Ramos (cell line): ENCODE results near the gene CHRND.

Source experiments
- in situ Hi-C: fragments of 300-500 bp; cut with MboI; formaldehyde crosslinking; loops from one replicate; pipeline ENCODE4 v1.14.3; 2022; ENCODE audit warnings: low sequenced_read_pairs; ENCODE audit not compliant: unreplicated experiment

Gene CHRND

GRCh38 chr2:232487385-232488096 lies 38.4 kb upstream of the CHRND start, which contains the start of gene ECEL1:
ECEL1 (minus strand) TSS chr2:232487834; CDS start chr2:232486653, 1,181 bp downstream.
- in situ Hi-C loops = no loop called here

GRCh38 chr2:232488097-232488711 lies 37.8 kb upstream of the CHRND start:
- in situ Hi-C loops = no loop called here

- in situ Hi-C loops = no loop called here
Observed at GRCh38 chr2:232488721-232489300, 37.1 kb upstream of the CHRND start.

GRCh38 chr2:232489516-232490220 lies 36.3 kb upstream of the CHRND start:
- in situ Hi-C loops = no loop called here

- in situ Hi-C loops = no loop called here
Observed at GRCh38 chr2:232490221-232491138, 35.5 kb upstream of the CHRND start.

- in situ Hi-C loops = no loop called here
Observed at GRCh38 chr2:232491139-232491780, 34.7 kb upstream of the CHRND start.

- in situ Hi-C loops = no loop called here
Observed at GRCh38 chr2:232492236-232492848, 33.6 kb upstream of the CHRND start.

- in situ Hi-C loops = no loop called here
Observed at GRCh38 chr2:232492963-232493700, 32.8 kb upstream of the CHRND start.

- in situ Hi-C loops = no loop called here
Observed at GRCh38 chr2:232493701-232494474, 32.1 kb upstream of the CHRND start.

- in situ Hi-C loops = no loop called here
Observed at GRCh38 chr2:232494542-232494941, 31.4 kb upstream of the CHRND start.

GRCh38 chr2:232495292-232495691 lies 30.7 kb upstream of the CHRND start:
- in situ Hi-C loops = no loop called here

GRCh38 chr2:232496501-232497270 lies 29.3 kb upstream of the CHRND start:
- in situ Hi-C loops = no loop called here

GRCh38 chr2:232497348-232497747 lies 28.6 kb upstream of the CHRND start:
- in situ Hi-C loops = no loop called here

- in situ Hi-C loops = no loop called here
Observed at GRCh38 chr2:232498452-232498851, 27.5 kb upstream of the CHRND start.

GRCh38 chr2:232501331-232501771 lies 24.6 kb upstream of the CHRND start:
- in situ Hi-C loops = no loop called here

GRCh38 chr2:232501794-232502390 lies 24.1 kb upstream of the CHRND start:
- in situ Hi-C loops = no loop called here
